Inflammatory macrophage treated with lipopolysaccharide for 1 hour (primary cell): ENCODE measurements around the gene IPO13.

Experiments used
- DNase-seq, 2 donors: peaks; one replicate each; pipeline ENCODE4 v3.0.0-alpha.2; 2020 to 2022

Gene IPO13

GRCh38 chr1:43951021-43951985 lies 4.6 kb downstream of the IPO13 start:
- DNase-seq: no peak

DNA sequence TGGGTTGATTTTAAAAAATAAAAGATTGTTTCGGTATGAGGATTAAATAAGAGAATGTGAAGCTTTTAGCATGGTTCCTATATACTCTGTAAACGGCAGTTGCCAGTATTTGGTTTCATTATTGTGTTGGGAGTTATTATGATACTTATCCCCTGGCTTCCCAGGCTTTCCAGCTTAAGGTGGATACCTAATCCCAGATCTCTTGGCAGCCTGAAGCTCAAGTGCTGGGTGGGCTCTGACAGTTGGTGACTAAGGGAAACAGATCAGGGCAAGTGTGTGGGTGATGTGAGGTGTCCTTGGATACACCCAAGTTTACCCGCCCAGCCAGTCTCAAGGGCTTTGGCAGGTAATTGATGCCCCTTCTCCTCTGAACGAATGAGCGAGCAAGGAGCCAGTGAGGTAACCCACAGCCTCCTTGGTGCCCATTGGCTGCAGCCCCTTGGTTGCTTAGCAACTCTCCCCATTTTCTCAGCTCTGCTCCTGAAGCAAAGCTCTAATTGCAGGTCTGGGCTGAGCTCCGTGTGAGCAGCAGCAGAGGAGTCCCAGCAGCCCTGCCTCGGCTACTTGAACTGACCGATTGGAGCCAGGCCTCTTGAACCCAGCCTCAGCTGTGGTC lies 6.1 kb downstream of the IPO13 start:
- DNase-seq: no peak

GRCh38 chr1:43953361-43953760 lies 6.6 kb downstream of the IPO13 start:
- DNase-seq: no peak

GRCh38 chr1:43954036-43954435 lies 7.3 kb downstream of the IPO13 start:
- DNase-seq: no peak

GRCh38 chr1:43956234-43956633 lies 9.5 kb downstream of the IPO13 start:
- DNase-seq: no peak

DNA sequence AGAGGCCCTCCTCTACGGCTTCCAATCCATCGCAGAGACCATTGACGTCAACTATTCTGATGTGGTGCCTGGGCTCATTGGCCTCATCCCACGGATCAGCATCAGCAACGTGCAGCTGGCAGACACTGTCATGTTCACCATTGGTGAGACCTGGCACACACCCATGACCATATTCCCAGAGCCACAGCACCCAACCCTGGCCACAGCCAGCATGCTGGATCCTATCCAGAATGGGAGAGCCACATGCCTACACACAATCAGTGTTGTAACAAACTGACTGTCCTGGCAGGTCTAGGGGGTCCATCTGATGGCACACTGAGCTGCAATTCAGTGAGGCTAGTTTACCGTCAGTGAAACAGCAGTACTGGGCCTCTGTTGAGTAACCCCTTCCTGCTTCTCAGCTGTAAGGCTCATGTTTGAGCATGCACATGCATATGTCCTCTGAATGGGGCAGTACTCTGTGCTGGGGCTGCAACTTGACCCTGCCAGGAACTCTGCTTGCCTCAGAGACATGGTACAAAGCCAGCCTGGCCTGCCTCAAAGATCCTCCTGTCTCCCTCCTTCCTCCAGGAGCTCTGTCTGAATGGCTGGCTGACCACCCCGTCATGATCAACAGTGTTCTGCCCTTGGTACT lies 10.8 kb downstream of the IPO13 start:
- DNase-seq: no peak

- DNase-seq: no peak
Measured at GRCh38 chr1:43958351-43959255, 11.9 kb downstream of the IPO13 start.

DNA sequence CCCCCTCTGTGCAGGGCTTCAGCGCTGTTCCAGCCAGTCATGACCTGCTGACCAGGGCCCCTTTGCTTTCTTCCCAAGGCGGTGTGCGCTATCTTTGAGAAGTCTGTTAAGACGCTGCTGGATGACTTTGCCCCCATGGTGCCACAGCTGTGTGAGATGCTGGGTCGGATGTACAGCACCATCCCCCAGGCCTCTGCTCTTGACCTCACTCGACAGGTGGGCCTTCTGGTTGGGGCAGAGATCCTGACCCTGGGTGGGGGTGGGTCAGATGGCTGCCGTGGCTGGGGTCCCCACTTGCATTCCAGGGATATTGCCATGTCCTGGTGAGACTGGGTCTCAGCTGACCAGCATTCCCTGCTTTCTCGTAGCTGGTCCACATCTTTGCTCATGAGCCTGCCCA lies 14.0 kb downstream of the IPO13 start:
- no peak for DNase-seq

GRCh38 chr1:43961692-43962091 lies 14.9 kb downstream of the IPO13 start:
- DNase-seq: no peak

GRCh38 chr1:43962324-43962723 lies 15.6 kb downstream of the IPO13 start:
- no peak for DNase-seq

DNA sequence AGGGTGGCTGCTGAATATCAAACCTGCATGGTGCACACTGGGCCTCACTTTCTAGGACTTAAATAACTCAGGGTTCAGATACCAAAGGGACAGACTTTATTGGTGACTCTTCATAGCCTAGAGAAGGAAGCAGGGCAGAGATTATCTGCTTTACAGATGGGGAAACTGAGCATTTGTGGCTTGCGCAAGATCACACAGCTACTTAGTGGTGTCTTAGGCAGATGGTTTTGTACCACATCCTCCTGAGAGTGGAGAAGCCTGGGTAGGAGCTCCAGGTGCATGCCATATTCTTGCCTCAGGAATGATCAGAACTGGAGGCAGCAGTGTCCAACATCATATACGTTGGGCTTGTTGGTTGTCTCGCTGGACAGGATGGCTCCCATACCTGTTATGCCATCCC lies 16.3 kb downstream of the IPO13 start:
- no peak for DNase-seq

DNA sequence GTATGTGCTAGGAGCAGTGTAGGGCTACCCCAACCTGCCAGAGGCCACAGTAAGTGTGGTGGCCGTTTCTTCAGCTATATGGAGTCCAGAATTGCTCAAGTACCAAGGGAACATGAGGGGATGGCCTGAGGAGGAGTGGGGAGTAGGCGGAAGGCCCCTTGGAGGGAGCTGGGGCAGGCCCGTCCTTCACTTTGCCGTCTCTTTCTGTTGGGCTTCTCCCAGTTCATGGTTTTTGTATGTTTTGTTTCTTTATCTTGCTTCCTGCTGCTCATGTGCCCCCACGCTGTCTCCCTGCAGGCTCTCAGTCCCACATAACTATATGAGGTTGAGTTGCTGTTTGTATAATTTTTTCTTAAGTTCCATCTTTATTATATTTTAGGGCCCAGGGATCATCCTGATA lies 17.1 kb downstream of the IPO13 start:
- DNase-seq: no peak

DNA sequence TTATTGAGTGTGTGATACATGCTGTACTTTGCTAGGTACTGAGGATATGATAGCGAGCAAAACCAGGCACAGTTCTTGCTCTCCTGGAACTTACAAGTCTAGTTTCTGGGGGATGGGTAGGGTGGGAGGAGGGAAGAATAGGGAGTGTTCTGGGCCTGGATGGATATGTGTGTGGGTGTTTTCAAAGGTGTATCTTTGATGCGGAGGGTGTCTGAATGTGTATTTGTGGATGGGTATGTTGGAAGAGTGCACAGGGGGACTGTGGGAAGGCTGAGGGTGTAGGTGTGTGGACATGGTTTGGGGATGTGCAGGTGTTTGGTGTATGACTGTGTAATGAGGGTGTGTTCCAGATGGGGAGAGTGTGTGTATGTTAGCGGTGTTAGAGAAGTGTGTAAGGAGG lies 18.6 kb downstream of the IPO13 start:
- no peak for DNase-seq

- peak in 1 of 2 donors; percentile 38 for DNase-seq
Measured at GRCh38 chr1:43968348-43968948, 21.7 kb downstream of the IPO13 start.

DNA sequence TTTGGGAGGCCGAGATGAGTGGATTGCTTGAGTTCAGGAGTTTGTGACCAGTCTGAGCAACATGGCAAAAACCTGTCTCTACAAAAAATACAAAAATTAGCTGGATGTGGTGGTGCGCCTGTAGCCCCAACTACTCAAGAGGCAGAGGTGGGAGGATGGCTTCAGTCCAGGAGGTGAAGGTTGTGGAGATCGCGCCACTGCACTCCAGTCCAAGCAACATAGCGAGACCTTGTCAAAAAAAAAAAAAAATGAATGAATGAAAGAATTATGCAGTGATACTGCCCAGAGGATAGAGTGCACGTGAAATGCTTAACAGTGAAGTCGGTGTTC lies 22.6 kb downstream of the IPO13 start:
- no peak for DNase-seq

DNA sequence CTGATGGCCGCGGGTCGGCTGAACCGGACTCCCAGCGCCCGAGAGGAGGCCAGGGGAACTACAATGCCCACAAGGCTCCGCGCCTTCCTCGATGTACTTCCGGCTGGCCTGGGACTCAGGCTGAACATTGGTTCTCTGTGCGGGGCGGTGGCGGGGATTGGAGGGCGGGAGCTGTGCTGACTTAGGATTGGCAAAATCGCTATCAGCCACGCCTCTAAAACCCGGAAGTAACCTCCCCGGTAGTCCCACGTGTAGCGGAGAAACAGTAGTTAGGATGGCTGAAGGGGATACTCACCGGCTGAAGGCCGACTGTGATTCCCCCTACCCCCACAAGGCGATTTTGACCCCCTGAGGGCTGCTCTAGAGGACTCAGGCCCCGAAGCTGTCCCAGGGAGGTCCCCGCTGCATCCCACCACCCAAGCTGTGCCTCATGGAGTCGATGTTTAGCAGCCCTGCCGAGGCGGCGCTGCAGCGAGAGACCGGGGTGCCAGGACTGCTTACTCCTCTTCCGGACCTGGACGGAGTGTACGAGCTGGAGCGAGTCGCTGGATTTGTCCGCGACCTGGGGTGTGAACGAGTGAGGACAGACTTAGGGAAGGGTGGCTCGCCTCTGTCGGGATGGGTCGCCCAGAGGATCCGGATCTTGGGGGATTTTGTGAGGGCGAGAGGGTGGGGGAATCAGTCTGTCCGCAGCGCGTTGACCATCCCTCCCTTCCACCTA lies 23.2 kb downstream of the IPO13 start, which contains the start of gene DPH2:
Gene DPH2, plus strand, starts transcription at position 265 of the 721 bp plus-strand sequence. Its CDS starts 166 bp downstream, at position 431.
- peak; percentile 96 to 97 for DNase-seq

DNA sequence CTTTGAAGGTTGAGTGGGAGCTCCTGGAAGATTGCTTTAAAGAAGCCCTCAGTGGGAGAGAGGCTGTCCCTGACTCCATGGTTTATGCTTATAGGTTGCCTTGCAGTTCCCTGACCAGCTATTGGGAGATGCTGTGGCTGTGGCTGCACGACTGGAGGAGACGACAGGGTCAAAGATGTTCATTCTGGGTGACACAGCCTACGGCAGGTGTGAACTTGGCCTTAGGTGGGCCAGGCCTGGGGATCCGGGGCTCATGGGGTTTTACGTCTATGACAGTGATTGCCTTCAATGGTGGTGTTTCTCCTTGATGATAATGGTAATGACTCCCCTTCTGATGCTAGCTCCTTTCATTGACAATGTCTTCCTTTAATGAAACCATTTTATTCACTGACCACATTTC lies 23.8 kb downstream of the IPO13 start:
- no peak for DNase-seq

- no peak for DNase-seq
Measured at GRCh38 chr1:43970911-43971310, 24.2 kb downstream of the IPO13 start.

DNA sequence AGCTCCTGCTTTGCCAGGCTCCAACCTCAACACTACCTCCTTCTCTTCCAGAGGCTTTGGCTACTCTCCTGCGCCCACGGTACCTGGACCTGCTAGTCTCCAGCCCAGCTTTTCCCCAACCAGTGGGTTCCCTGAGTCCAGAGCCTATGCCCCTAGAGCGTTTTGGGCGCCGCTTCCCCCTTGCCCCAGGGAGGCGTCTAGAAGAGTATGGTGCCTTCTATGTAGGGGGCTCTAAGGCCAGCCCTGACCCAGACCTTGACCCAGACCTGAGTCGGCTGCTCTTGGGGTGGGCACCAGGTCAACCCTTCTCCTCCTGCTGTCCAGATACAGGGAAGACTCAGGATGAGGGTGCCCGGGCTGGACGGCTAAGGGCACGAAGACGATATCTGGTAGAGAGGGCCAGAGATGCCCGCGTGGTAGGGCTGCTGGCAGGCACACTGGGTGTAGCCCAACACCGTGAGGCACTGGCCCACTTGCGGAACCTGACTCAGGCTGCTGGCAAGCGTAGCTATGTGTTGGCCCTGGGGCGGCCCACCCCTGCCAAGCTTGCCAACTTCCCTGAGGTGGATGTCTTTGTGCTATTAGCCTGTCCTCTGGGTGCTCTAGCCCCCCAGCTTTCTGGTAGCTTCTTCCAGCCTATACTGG lies 24.7 kb downstream of the IPO13 start:
- no peak for DNase-seq

GRCh38 chr1:43973981-43974442 lies 27.3 kb downstream of the IPO13 start:
- DNase-seq: no peak
